Measurements from ENCODE around the gene FBXW11. TPM values are rescaled to one million over a fixed set of nuclear protein-coding genes. Genes with fewer than 3 reads are reported as not detected.
"Not testable (repeated sequence)": the region's sequence is repeated elsewhere in the genome, so short reads cannot be mapped to it uniquely, and the experiment has no call there.

The FBXW11 gene
- total RNA-seq, 1 donor from 2014 or later: 110 TPM

- H3K27ac Mint-ChIP-seq (ENCODE audit: unreplicated experiment): no peak overlapping the region
- peaks cover 9% of the 10 kb centered on the region for H3K9me3 Mint-ChIP-seq (ENCODE audit: unreplicated experiment)
- peaks cover 8% of the 10 kb centered on the region for H3K36me3 Mint-ChIP-seq (ENCODE audit: unreplicated experiment)
- H3K4me3 Mint-ChIP-seq (ENCODE audit: unreplicated experiment): no peak overlapping the region
- peaks cover 23% of the 10 kb centered on the region for H3K4me1 Mint-ChIP-seq (ENCODE audit: low read depth, unreplicated experiment)
- H3K27me3 Mint-ChIP-seq (ENCODE audit: unreplicated experiment): peaks cover 5% of the 10 kb centered on the region
- DNase-seq: no peak
- no peak for TF ChIP-seq CTCF (IDR thresholded peaks at IDR 0.05; ENCODE audit: partially characterized antibody, unreplicated experiment)
These were observed 80.1 kb downstream of the FBXW11 start for GRCh38 chr5:171926311-171926710.

- no peak overlapping the region for H3K4me3 Mint-ChIP-seq (ENCODE audit: unreplicated experiment)
- peaks cover 27% of the 10 kb centered on the region for H3K4me1 Mint-ChIP-seq (ENCODE audit: low read depth, unreplicated experiment)
- no peak for TF ChIP-seq CTCF (IDR thresholded peaks at IDR 0.05; ENCODE audit: partially characterized antibody, unreplicated experiment)
- H3K36me3 Mint-ChIP-seq (ENCODE audit: unreplicated experiment): peaks cover 3% of the 10 kb centered on the region
- no peak for DNase-seq
- H3K27me3 Mint-ChIP-seq (ENCODE audit: unreplicated experiment): peaks cover 5% of the 10 kb centered on the region
- H3K9me3 Mint-ChIP-seq (ENCODE audit: unreplicated experiment): peaks cover 11% of the 10 kb centered on the region
- H3K27ac Mint-ChIP-seq (ENCODE audit: unreplicated experiment): no peak overlapping the region
These were observed 81.8 kb downstream of the FBXW11 start for GRCh38 chr5:171924493-171925122.

GRCh38 chr5:171920765-171921391 lies 85.6 kb downstream of the FBXW11 start:
- Mint-ChIP-seq H3K36me3 (ENCODE audit: unreplicated experiment) (peaks cover 3% of the 10 kb centered on the region), H3K4me3 (ENCODE audit: unreplicated experiment) (no peak overlapping the region), H3K4me1 (ENCODE audit: low read depth, unreplicated experiment) (peaks cover 31% of the 10 kb centered on the region), H3K27me3 (ENCODE audit: unreplicated experiment) (peaks cover 5% of the 10 kb centered on the region), H3K27ac (ENCODE audit: unreplicated experiment) (no peak overlapping the region), H3K9me3 (ENCODE audit: unreplicated experiment) (peaks cover 13% of the 10 kb centered on the region)
- DNase-seq: no peak
- TF ChIP-seq CTCF (IDR thresholded peaks at IDR 0.05; ENCODE audit: partially characterized antibody, unreplicated experiment): no peak

- DNase-seq; H3K36me3 Mint-ChIP-seq (ENCODE audit: unreplicated experiment); H3K4me3 Mint-ChIP-seq (ENCODE audit: unreplicated experiment); H3K9me3 Mint-ChIP-seq (ENCODE audit: unreplicated experiment); H3K27me3 Mint-ChIP-seq (ENCODE audit: unreplicated experiment): not testable (repeated sequence)
- peaks cover 35% of the 10 kb centered on the region for H3K4me1 Mint-ChIP-seq (ENCODE audit: low read depth, unreplicated experiment)
- H3K27ac Mint-ChIP-seq (ENCODE audit: unreplicated experiment): peak overlapping the region; percentile 24
These were observed 90.7 kb downstream of the FBXW11 start for GRCh38 chr5:171915700-171916099.

- peak; percentile 38 for DNase-seq
- H3K4me1 Mint-ChIP-seq (ENCODE audit: low read depth, unreplicated experiment): peaks cover 35% of the 10 kb centered on the region
- TF ChIP-seq CTCF (IDR thresholded peaks at IDR 0.05; ENCODE audit: partially characterized antibody, unreplicated experiment): no peak
- H3K4me3 Mint-ChIP-seq (ENCODE audit: unreplicated experiment): peak overlapping the region; percentile 41
- peak overlapping the region; percentile 89 for H3K27ac Mint-ChIP-seq (ENCODE audit: unreplicated experiment)
- H3K9me3 Mint-ChIP-seq (ENCODE audit: unreplicated experiment): peaks cover 3% of the 10 kb centered on the region
- H3K36me3 Mint-ChIP-seq (ENCODE audit: unreplicated experiment): no peaks in the 10 kb centered on the region
- H3K27me3 Mint-ChIP-seq (ENCODE audit: unreplicated experiment): peaks cover 2% of the 10 kb centered on the region
These were observed 91.6 kb downstream of the FBXW11 start for GRCh38 chr5:171914726-171915338.
